HepG2 (cell line): ENCODE data around the gene ZFP14. TPM values are rescaled to one million over a fixed set of nuclear protein-coding genes. Genes with fewer than 3 reads are reported as not detected.

Experiments
- THAP11 ChIP-seq: IDR thresholded peaks from 2 replicates; pipeline ENCODE4 v1.6.1; 2016; ENCODE audit warnings: missing biosample characterization, missing genetic modification reagents
- ZNF33A ChIP-seq: sonication (generic); formaldehyde crosslinking; IDR thresholded peaks from 2 replicates; pipeline ENCODE4 v1.5.1; 2020; ENCODE audit warnings: missing genetic modification reagents, mild to moderate bottlenecking, moderate library complexity, borderline replicate concordance
- ZNF746 ChIP-seq: sonication (generic); formaldehyde crosslinking; IDR thresholded peaks from 2 replicates; pipeline ENCODE4 v1.8.0; 2022; ENCODE audit warnings: mild to moderate bottlenecking, missing genetic modification reagents
- polyA plus RNA-seq, 8 experiments: library from polyadenylated mRNA; depleted of rRNA in 3 of 8; stranded (reverse) in 7 of 8; unstranded in 1 of 8; fragments of >200 nt; fragmentation: Illumina TruSeq in 4 of 8; extraction: Trizol in 4 of 8; gene quantifications; 2 replicates each; pipeline versions ENCODE4 v1.2.1 to v1.2.3, GENCODE V29; 2011 to 2016; ENCODE audit warnings: low read depth in 4 of 8, missing spikeins in 1 of 8, mixed read lengths in 1 of 8; ENCODE audit not compliant: insufficient read depth in 1 of 8
- total RNA-seq, 5 experiments: library from RNA; depleted of rRNA; stranded (reverse); fragments of >200 nt; fragmentation: Illumina TruSeq; extraction: Trizol; gene quantifications; 2 replicates each; pipeline ENCODE4 v1.2.3, GENCODE V29; 2016; ENCODE audit warnings: low read depth in 1 of 5
- TF ChIP-seq, protein P1 (sequence below): sonication (generic); formaldehyde crosslinking; IDR thresholded peaks from one replicate; pipeline ENCODE4 v1.5.1; 2020; ENCODE audit warnings: mild to moderate bottlenecking, missing genetic modification reagents; ENCODE audit errors: not compliant biosample characterization
- TF ChIP-seq, protein P2 (sequence below), 2 experiments: fragments of 450-650 bp in 1 of 2; sonication (generic) in 1 of 2; formaldehyde crosslinking in 1 of 2; IDR thresholded peaks; 2 replicates each; pipeline versions ENCODE4 v1.6.1 to v1.8.0; 2016 to 2022; ENCODE audit warnings: antibody characterized with exemption in 1 of 2, mild to moderate bottlenecking in 1 of 2, missing genetic modification reagents in 1 of 2

Gene ZFP14
- total and polyA plus RNA-seq, 2 of the 13 experiments (the other 11 are each of a cell fraction or from before 2014, with no cell fraction given) = 2.0 to 5.0 TPM

DNA sequence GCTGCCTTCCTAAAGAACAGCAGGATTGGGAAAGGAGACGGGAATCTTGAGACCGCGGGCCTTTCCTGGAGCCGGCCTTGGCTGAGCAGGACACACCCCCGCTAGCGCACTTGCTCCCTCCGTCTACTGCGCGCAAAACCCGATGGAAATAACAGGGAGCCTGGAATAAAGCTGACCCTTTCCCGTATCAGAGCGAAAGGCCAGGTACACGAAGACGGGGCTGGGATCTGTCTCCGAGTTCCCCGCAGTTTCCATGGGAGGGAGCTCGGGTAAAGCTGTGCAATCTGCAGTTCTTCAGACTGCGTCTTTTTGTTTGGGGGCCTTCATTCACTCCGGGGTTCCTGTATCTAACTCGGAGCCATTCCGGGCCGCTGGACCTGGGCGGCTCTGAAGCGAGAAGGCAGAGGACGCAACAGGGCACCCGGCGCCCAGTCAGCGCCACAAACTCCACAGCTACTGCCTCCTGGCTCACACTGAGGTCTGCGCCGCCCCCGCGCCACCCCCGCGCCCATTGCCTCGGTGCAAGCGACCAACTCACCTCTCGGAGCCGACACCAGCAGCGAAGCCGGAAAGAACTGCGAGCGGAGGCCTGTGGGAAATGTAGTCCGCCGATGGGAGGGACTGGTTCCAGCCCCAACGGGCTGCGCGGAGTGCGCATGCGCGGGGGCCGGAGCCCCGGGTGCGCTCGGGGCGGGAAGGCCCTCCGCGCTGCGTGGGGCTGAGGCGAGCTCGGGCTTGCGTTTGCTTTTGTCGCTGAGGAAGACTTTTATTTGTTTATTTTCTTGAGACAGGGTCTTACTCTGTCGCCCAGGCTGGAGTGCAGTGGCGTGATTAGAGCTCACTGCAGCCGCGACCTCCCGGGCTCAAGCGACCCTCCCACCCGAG is at the start of gene ZFP14 (continued):
- TF ChIP-seq, protein P1, sequence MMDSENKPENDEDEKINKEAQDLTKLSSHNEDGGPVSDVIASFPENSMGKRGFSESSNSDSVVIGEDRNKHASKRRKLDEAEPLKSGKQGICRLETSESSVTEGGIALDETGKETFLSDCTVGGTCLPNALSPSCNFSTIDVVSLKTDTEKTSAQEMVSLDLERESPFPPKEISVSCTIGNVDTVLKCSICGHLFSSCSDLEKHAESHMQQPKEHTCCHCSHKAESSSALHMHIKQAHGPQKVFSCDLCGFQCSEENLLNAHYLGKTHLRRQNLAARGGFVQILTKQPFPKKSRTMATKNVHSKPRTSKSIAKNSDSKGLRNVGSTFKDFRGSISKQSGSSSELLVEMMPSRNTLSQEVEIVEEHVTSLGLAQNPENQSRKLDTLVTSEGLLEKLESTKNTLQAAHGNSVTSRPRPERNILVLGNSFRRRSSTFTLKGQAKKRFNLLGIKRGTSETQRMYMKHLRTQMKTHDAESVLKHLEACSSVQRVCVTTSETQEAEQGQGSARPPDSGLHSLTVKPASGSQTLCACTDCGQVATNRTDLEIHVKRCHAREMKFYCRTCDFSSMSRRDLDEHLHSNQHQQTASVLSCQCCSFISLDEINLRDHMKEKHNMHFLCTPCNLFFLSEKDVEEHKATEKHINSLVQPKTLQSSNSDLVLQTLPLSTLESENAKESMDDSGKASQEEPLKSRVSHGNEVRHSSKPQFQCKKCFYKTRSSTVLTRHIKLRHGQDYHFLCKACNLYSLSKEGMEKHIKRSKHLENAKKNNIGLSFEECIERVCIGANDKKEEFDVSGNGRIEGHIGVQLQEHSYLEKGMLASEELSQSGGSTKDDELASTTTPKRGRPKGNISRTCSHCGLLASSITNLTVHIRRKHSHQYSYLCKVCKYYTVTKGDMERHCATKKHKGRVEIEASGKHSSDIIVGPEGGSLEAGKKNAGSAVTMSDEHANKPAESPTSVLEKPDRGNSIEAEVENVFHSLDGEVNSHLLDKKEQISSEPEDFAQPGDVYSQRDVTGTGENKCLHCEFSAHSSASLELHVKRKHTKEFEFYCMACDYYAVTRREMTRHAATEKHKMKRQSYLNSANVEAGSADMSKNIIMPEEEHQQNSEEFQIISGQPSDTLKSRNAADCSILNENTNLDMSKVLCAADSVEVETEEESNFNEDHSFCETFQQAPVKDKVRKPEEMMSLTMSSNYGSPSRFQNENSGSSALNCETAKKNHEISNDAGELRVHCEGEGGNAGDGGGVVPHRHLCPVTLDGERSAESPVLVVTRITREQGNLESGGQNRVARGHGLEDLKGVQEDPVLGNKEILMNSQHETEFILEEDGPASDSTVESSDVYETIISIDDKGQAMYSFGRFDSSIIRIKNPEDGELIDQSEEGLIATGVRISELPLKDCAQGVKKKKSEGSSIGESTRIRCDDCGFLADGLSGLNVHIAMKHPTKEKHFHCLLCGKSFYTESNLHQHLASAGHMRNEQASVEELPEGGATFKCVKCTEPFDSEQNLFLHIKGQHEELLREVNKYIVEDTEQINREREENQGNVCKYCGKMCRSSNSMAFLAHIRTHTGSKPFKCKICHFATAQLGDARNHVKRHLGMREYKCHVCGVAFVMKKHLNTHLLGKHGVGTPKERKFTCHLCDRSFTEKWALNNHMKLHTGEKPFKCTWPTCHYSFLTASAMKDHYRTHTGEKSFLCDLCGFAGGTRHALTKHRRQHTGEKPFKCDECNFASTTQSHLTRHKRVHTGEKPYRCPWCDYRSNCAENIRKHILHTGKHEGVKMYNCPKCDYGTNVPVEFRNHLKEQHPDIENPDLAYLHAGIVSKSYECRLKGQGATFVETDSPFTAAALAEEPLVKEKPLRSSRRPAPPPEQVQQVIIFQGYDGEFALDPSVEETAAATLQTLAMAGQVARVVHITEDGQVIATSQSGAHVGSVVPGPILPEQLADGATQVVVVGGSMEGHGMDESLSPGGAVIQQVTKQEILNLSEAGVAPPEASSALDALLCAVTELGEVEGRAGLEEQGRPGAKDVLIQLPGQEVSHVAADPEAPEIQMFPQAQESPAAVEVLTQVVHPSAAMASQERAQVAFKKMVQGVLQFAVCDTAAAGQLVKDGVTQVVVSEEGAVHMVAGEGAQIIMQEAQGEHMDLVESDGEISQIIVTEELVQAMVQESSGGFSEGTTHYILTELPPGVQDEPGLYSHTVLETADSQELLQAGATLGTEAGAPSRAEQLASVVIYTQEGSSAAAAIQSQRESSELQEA (CRISPR knock-in tag) = no peak
- TF ChIP-seq, protein P2, sequence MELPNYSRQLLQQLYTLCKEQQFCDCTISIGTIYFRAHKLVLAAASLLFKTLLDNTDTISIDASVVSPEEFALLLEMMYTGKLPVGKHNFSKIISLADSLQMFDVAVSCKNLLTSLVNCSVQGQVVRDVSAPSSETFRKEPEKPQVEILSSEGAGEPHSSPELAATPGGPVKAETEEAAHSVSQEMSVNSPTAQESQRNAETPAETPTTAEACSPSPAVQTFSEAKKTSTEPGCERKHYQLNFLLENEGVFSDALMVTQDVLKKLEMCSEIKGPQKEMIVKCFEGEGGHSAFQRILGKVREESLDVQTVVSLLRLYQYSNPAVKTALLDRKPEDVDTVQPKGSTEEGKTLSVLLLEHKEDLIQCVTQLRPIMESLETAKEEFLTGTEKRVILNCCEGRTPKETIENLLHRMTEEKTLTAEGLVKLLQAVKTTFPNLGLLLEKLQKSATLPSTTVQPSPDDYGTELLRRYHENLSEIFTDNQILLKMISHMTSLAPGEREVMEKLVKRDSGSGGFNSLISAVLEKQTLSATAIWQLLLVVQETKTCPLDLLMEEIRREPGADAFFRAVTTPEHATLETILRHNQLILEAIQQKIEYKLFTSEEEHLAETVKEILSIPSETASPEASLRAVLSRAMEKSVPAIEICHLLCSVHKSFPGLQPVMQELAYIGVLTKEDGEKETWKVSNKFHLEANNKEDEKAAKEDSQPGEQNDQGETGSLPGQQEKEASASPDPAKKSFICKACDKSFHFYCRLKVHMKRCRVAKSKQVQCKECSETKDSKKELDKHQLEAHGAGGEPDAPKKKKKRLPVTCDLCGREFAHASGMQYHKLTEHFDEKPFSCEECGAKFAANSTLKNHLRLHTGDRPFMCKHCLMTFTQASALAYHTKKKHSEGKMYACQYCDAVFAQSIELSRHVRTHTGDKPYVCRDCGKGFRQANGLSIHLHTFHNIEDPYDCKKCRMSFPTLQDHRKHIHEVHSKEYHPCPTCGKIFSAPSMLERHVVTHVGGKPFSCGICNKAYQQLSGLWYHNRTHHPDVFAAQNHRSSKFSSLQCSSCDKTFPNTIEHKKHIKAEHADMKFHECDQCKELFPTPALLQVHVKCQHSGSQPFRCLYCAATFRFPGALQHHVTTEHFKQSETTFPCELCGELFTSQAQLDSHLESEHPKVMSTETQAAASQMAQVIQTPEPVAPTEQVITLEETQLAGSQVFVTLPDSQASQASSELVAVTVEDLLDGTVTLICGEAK (IDR thresholded peaks at IDR 0.05) = no peak
- TF ChIP-seq, protein P2 (CRISPR knock-in tag; IDR thresholded peaks at IDR 0.05) = no peak; the same call in 1 of the 2 replicates
- TF ChIP-seq THAP11 (CRISPR knock-in tag) = peak; percentile 99
- TF ChIP-seq ZNF746 (CRISPR knock-in tag) = no peak
- no peak for TF ChIP-seq ZNF33A (CRISPR knock-in tag)
